T-helper 1 cell (primary cell): ENCODE results near the gene LRWD1.
"Not testable (repeated sequence)": the region's sequence is repeated elsewhere in the genome, so short reads cannot be mapped to it uniquely, and the experiment has no call there.

Experiments used
- DNase-seq, 5 donors: peaks; one replicate each; pipeline ENCODE4 v3.0.0-alpha.2; 2012 to 2020

Gene LRWD1

DNA sequence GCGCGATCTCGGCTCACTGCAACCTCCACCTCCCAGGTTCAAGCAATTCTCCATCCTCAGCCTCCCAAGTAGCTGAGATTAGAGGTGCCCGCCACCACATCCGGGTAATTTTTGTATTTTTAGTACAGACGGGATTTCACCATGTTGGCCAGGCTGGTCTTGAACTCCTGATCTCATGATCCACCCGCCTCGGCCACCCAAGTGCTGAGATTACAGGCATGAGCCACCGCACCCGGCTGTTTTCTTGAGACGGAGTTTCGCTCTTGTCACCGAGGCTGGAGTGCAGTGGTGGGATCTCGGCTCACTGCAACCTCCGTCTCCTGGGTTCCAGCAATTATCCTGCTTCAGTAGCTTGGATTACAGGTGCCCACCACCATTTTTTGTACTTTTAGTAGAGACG, 33.5 kb downstream of the LRWD1 start:
- not testable (repeated sequence) for DNase-seq

DNA sequence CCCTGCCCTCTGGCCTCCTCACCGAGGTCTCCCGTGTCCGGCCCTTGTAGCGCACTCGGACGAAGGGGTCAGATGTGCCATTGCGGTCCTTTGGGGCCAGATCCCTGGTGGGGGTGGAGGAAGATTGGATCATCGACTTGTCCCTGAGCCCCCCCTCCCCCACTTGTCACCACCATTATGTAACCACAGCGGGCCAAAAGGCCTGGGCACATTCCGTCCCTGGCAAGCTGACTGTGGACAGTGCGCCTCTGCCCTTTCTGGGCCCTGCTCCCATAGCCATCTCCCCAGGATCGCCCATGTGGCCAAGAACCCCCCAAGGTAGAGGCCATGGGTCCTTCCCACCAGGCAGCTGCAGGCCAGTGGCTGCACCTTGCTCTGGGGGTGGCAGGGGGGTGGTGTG, 38.4 kb downstream of the LRWD1 start:
- not testable (repeated sequence) for DNase-seq

GRCh38 chr7:102505298-102506185, 40.8 kb downstream of the LRWD1 start:
- peak in 1 of 5 donors; percentile 7 for DNase-seq

DNA sequence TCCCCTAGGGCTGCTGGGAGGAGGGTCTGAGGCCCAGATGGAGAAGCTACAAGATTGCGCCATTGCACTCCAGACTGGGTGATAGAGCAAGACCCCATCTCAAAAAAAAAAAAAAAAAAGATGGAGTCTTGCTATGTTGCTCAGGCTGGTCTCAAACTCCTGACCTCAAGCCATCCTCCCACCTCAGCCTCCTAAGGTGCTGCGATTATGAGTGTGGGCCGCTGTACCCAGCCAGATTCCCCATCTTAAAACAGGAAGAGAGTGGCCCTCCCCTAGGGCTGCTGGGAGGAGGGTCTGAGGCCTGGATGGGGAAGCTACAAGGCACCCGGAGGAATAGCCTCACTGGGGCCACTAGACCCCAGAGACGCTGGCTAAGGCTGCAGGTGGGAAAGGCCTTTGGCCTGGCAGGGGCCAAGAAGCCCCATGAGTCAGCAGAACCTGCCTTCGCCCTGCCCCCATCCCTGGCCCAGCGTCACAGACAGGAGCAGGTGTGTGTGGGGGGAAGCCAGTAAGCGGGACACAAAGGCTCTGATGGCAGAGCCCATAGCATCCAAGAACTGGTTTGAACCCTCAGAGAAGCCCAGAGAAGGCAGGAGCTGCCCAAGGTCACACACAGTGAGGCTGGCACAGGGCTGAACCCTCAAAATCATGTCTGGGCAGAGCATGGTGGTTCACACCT, 42.8 kb downstream of the LRWD1 start:
- not testable (repeated sequence) for DNase-seq

DNA sequence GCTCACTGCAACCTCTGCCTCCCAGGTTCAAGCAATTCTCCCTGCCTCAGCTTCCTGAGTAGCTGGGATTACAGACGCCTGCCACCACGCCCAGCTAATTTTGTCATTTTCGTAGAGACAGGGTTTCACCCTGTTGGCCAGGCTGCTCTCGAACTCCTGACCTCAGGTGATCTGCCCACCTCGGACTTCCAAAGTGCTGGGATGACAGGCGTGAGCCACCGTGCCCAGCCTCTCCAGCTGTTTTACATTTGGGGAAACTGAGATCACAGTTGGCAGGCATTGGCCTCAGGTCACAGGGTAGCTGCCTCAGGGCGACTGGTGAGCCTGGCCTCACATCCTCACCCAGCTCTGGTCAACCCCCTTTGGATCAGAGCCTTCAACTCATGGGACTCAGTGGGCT, 45.8 kb downstream of the LRWD1 start:
- DNase-seq = not testable (repeated sequence)

GRCh38 chr7:102511860-102512522, 47.2 kb downstream of the LRWD1 start:
- not testable (repeated sequence) for DNase-seq

GRCh38 chr7:102512642-102513221, 47.9 kb downstream of the LRWD1 start:
- DNase-seq = peak in 1 of 5 donors; percentile 0

DNA sequence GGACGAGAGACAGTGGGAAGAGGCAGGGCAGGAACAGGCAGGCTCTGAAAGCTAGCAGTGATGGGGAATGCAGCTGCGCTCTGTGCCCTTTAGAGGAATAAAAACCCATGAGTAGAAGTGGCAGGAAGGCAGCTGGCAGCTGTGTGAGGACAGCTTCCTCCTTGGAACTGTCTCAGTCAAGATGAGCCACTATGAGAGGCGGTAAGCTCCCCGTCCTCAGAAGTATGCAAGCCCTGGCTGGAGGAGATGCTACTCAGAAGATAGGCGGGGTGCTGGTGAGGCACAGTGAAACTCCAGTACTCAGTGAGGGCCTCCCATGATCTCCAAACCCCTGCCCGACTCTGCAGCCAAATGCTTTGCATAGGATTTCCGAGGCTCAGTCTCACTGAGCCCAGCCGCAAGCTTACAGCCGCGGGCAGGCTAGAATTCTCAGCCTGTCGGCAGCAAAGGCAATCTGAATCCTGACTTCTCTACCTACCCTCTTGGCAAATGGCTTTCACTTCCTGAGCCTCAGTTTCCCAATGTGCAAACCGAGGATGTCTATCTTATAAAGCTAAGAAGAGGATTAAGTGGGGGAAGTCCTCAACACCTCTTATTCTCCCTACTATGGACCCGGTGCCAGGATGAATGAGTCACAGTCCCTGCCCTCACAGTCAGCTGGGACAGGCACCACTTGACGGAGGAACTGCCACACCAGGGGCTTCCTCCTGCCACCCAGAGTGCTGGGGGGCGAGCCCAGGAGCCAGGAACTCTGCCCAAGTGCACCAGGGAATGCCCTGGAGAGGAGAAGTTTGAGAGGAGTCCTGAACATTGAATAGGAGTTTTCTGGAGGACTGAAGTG, 50.3 kb downstream of the LRWD1 start:
- not testable (repeated sequence) for DNase-seq

DNA sequence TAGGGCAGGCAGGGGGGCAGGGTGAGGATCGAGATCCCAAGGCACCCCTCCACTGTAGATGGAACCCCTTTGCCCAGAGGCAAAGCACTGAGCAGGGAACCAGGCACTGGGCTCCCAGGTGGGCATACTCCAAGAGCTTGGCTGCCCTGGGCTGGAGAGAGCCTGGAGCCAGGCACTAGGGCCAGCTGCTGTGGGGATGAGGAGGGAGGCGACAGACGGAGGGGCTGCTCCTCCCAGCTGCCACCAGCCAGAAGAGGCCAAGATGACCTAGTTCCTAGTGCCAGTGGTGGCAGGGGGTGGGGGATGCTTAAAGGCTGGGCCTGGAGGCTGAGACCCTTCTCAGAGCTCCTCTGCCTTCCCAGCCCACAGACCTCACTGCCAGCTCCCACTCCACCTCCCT, 51.1 kb downstream of the LRWD1 start:
- not testable (repeated sequence) for DNase-seq

GRCh38 chr7:102516951-102517350, 52.2 kb downstream of the LRWD1 start:
- not testable (repeated sequence) for DNase-seq

- peak in 1 of 5 donors; percentile 25 for DNase-seq
These were observed 52.9 kb downstream of the LRWD1 start, which contains the start of gene RASA4B for GRCh38 chr7:102517550-102518147. Gene RASA4B (minus strand): TSS chr7:102517777. CDS start chr7:102517710, 67 bp downstream.

DNA sequence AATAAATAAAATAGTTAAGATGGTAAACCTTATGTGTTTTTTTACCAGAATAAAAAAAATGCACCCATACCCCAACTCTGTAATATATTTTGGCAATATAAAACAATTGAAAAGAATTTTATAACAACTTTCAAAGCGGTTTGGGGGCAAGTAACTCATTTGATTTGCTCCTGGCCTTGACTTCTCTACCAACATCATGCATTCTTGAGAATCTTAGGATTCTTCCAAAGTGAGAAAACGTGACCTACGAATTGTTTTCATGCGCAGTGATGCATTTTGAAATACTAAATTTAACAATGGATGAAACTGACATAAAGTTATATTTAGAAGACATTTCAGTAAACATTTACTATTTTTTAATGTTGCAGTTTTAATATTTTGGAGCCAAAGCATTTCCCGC, 56.0 kb downstream of the LRWD1 start:
- not testable (repeated sequence) for DNase-seq
